ENCODE data around the gene ADAM12.

GRCh38 chr10:126391192-126391885, 3.1 kb upstream of the ADAM12 start:
- TF ChIP-seq CTCF (IDR thresholded peaks at IDR 0.05) = no peak
- no peak for TF ChIP-seq EZH2phosphoT487 (IDR thresholded peaks at IDR 0.05)
